Right lobe of liver (tissue), 4 donors: ENCODE data around the gene NRXN3.

Experiments used
- POLR2A ChIP-seq: fragments of 450-650 bp; IDR thresholded peaks from one replicate; pipeline ENCODE4 v1.6.1; 2017; ENCODE audit warnings: antibody characterized with exemption, mild to moderate bottlenecking
- TF ChIP-seq, protein P1 (sequence below), 4 donors: fragments of 200-600 bp in 3 of 4; fragments of 450-650 bp in 1 of 4; IDR thresholded peaks; one replicate each; pipeline versions ENCODE4 v1.5.1 to v1.8.0; 2016 to 2022; ENCODE audit warnings: antibody characterized with exemption in 4 of 4, mild to moderate bottlenecking in 2 of 4
- donor health status: DM: no; HTN: no; CAD: no.
- donor health status: DM: no; HTN: no; CAD: no.
- donor health status: DM: no; HTN: yes; CAD: no.

GRCh38 chr14:78652727-78653126 is 482.6 kb downstream of the NRXN3 start:
- TF ChIP-seq, protein P1, sequence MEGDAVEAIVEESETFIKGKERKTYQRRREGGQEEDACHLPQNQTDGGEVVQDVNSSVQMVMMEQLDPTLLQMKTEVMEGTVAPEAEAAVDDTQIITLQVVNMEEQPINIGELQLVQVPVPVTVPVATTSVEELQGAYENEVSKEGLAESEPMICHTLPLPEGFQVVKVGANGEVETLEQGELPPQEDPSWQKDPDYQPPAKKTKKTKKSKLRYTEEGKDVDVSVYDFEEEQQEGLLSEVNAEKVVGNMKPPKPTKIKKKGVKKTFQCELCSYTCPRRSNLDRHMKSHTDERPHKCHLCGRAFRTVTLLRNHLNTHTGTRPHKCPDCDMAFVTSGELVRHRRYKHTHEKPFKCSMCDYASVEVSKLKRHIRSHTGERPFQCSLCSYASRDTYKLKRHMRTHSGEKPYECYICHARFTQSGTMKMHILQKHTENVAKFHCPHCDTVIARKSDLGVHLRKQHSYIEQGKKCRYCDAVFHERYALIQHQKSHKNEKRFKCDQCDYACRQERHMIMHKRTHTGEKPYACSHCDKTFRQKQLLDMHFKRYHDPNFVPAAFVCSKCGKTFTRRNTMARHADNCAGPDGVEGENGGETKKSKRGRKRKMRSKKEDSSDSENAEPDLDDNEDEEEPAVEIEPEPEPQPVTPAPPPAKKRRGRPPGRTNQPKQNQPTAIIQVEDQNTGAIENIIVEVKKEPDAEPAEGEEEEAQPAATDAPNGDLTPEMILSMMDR (IDR thresholded peaks at IDR 0.05): no peak
- no peak for TF ChIP-seq POLR2A
